Measurements from ENCODE around the gene RNF213.
"Not testable (repeated sequence)": the region's sequence is repeated elsewhere in the genome, so short reads cannot be mapped to it uniquely, and the experiment has no call there.

Gene RNF213

DNA sequence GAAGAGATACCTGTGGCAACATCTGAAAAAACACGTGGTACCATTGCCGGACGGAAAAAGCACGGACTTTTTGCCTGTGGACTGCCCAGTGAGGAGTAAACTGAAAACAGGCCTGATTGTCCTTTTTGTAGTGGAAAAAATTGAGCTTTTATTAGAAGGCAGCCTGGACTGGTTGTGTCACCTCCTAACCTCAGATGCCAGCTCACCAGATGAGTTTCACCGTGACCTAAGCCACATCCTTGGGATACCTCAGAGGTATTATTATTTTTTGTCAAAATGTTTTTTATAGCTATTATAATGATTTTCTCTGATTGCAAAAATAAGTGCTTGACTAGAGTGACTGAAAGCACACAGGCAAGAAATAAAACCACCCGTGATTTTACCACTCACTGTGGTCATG is 34.9 kb downstream of the RNF213 start:
- DNase-seq (ENCODE audit: low spot score): no peak
- no peak for TF ChIP-seq CTCF (IDR thresholded peaks at IDR 0.05; ENCODE audit: extremely low read depth, missing control alignments)

DNA sequence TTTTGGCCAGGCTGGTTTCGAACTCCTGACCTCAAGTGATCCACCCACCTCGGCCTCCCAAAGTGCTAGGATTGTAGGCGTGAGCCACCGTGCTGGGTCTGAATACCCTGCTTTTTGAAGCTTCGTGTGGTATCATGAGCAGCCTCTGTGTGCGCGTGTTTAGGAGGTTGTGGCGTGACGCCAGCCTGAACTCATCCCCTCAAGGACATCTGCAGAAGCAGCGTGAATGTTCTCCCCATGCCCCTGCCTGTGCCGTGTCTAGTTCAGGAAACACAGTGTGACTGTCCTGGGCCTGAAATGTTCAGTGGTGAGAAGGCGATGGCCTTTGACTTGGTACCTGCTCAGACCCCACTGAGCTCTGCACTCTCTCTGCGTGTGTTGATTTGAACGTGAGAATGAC is 35.6 kb downstream of the RNF213 start:
- TF ChIP-seq CTCF (IDR thresholded peaks at IDR 0.05; ENCODE audit: extremely low read depth, missing control alignments): no peak
- DNase-seq (ENCODE audit: low spot score): no peak

- DNase-seq (ENCODE audit: low spot score): no peak
- no peak for TF ChIP-seq CTCF (IDR thresholded peaks at IDR 0.05; ENCODE audit: extremely low read depth, missing control alignments)
Measured at GRCh38 chr17:80297996-80298560, 37.4 kb downstream of the RNF213 start.

- not testable (repeated sequence) for DNase-seq (ENCODE audit: low spot score)
Measured at GRCh38 chr17:80299350-80300100, 38.9 kb downstream of the RNF213 start.

DNA sequence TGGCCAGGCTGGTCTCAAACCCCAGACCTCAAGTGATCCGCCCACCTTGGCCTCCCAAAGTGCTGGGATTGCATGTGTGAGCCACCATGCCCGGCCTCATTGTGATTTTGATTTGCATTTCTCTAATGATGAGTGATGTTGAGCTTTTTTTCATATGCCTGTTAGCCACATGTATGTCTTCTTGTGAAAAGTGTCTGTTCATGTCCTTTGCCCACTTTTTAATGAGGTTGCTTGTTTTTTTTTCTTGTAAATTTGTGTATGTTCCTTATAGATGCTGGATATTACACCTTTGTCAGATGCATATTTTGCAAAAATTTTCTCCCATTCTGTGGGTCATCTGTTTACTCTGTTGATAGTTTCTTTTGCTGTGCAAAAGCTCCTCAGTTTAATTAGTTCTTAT is 40.1 kb downstream of the RNF213 start:
- not testable (repeated sequence) for DNase-seq (ENCODE audit: low spot score)

DNA sequence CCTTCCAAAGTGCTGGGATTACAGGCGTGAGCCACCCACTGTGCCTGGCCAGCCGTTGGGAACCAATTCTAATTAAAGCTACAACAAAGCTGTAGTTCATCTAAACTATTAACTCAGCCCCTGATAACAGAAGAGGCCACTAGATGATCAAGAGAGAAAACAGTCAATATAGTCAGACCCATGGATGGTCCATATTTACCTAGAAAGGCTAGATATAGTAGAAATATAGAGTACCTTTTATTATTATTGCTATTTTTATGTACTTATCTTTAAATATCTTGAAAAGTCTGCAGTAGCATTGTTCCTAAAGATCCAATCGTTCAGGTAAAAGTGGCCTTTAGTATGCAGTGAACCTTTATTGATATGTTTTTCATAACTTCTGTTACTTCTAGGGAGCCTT is 43.2 kb downstream of the RNF213 start:
- no peak for TF ChIP-seq CTCF (IDR thresholded peaks at IDR 0.05; ENCODE audit: extremely low read depth, missing control alignments)

GRCh38 chr17:80307994-80308691 is 47.5 kb downstream of the RNF213 start:
- no peak for DNase-seq (ENCODE audit: low spot score)
- TF ChIP-seq CTCF (IDR thresholded peaks at IDR 0.05; ENCODE audit: extremely low read depth, missing control alignments): no peak

More for the DNA sequence above, 43.2 kb downstream of the RNF213 start:
- no peak for DNase-seq (ENCODE audit: low spot score)

GRCh38 chr17:80308692-80309517 is 48.3 kb downstream of the RNF213 start:
- no peak for TF ChIP-seq CTCF (IDR thresholded peaks at IDR 0.05; ENCODE audit: extremely low read depth, missing control alignments)
- DNase-seq (ENCODE audit: low spot score): no peak

All from GM20000 (cell line).